Stimulated activated naive CD8-positive, alpha-beta T cell treated with anti-CD3 and anti-CD28 coated beads, Interleukin-15, amount 100 ng/mL, for 72 hours (primary cell): Measurements from ENCODE around the gene BRICD5.
"Not testable (repeated sequence)": the region's sequence is repeated elsewhere in the genome, so short reads cannot be mapped to it uniquely, and the experiment has no call there.

ENCODE experiments used
- ATAC-seq: fragments of 150-1000 bp; cut with Tn5 transposase; 2 replicates; pipeline ENCODE4 v1.10.0; 2021; ENCODE audit warnings: mild to moderate bottlenecking, moderate library complexity
- DNase-seq, 2 donors: peaks; one replicate each; pipeline ENCODE4 v3.0.0; 2021 to 2022
- H3K27ac Mint-ChIP-seq, 2 donors: one replicate each; pipeline ENCODE4 v1.8.0; 2022; ENCODE audit warnings: mild to moderate bottlenecking in 2 of 2, mixed read lengths in 2 of 2, moderate library complexity in 2 of 2
- H3K27me3 Mint-ChIP-seq: one replicate; pipeline ENCODE4 v1.8.0; 2022; ENCODE audit warnings: mixed read lengths
- H3K4me1 Mint-ChIP-seq: one replicate; pipeline ENCODE4 v1.8.0; 2022; ENCODE audit warnings: mild to moderate bottlenecking, mixed read lengths
- H3K4me3 Mint-ChIP-seq, 2 donors: one replicate each; pipeline ENCODE4 v1.8.0; 2022; ENCODE audit warnings: mild to moderate bottlenecking in 2 of 2, mixed read lengths in 2 of 2, moderate library complexity in 1 of 2
- H3K9me3 Mint-ChIP-seq, 2 donors: one replicate each; pipeline ENCODE4 v1.8.0; 2022; ENCODE audit warnings: mixed read lengths in 2 of 2

BRICD5 gene

DNA sequence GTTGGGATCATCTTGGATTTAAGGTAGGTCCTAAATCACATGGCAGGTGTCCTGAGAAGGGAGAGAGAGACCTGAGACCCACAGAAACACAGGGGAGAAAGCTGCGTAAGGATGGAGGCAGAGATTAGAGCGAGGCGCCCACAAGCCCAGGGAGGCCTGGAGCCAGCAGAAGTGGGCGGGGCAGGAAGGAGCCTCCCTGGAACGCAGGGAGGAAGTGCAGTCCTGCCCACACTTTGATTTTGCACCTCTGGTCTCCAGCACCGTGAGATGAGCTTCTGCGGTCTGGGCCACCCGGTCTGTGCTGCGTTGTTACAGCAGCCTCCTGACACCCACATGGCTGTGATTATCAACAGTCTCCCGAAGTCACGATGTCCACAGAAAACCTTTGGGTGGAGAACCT, 31.9 kb upstream of the BRICD5 start:
- H3K9me3 Mint-ChIP-seq = no peaks in the 10 kb centered on the region
- H3K27ac Mint-ChIP-seq = no peak overlapping the region
- no peak overlapping the region for H3K4me3 Mint-ChIP-seq
- H3K4me1 Mint-ChIP-seq = no peaks in the 10 kb centered on the region
- no peak for ATAC-seq
- H3K27me3 Mint-ChIP-seq = peaks cover 2% of the 10 kb centered on the region
- DNase-seq = no peak

DNA sequence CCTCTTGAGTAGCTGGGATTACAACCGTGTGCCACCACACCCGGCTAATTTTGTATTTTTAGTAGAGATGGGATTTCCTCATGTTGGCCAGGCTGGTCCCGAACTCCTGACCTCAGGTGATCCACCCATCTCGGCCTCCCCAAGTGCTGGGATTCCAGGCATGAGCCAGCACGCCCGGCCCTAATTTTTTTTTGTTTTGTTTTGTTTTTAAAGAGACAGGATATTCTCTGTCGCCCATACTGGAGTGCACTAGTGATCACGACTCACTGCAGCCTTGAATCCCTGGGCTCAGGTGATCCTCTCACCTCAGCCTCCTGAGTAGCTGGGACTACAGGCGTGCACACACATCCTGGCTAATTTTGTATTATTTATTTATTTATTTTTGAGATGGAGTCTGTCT, 29.7 kb upstream of the BRICD5 start:
- H3K4me3 Mint-ChIP-seq, ATAC-seq, DNase-seq, H3K4me1 Mint-ChIP-seq, H3K9me3 Mint-ChIP-seq, H3K27ac Mint-ChIP-seq: not testable (repeated sequence)
- peaks cover 25% of the 10 kb centered on the region for H3K27me3 Mint-ChIP-seq

- Mint-ChIP-seq H3K27me3 (peaks cover 28% of the 10 kb centered on the region), H3K9me3 (no peaks in the 10 kb centered on the region), H3K27ac (no peak overlapping the region), H3K4me3 (no peak overlapping the region), H3K4me1 (peaks cover 5% of the 10 kb centered on the region)
- DNase-seq (no peak), ATAC-seq (no peak)
Measured at GRCh38 chr16:2238838-2239675, 28.4 kb upstream of the BRICD5 start.

DNA sequence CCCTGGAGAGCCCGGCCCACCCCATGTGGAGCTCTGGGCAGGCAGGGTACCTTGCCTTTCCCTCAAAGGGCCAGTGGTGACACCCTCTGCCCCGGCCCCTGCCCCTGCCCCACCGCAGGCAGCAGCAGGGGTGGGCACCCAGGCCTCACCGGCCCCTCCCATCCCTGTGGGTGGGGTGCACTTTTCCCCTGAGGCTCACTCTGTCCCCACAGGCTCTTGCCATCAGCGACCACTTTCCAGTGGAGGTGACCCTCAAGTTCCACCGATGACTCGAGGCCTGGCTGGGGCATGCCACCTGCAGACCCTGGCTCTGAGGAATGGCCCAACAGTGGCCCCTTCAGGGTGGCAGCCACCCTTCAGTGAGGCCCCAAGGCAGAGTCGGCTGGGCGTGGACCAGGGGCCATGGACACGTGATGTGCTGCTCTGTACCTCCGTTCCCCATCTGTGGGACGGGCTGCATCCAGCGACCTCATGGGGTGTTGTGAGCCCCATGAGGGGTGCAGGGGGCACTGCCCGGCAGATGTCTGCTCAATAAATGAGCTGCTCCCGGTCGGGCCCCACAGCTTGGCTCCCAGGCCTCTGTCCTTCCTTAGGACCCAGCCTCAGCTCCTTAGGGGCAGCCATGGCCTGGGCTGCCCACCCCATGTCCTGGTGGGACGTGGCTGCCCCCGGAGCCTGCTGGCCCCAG, 27.6 kb upstream of the BRICD5 start:
- DNase-seq (no peak), ATAC-seq (peak; percentile 12)
- Mint-ChIP-seq H3K27me3 (peaks cover 28% of the 10 kb centered on the region), H3K27ac (no peak overlapping the region), H3K4me3 (no peak overlapping the region), H3K9me3 (no peaks in the 10 kb centered on the region), H3K4me1 (peaks cover 5% of the 10 kb centered on the region)

- Mint-ChIP-seq H3K4me3 (no peak overlapping the region), H3K27ac (no peak overlapping the region), H3K27me3 (peaks cover 28% of the 10 kb centered on the region), H3K9me3 (no peaks in the 10 kb centered on the region), H3K4me1 (peaks cover 5% of the 10 kb centered on the region)
- no peak for DNase-seq
- no peak for ATAC-seq
Measured at GRCh38 chr16:2237493-2238149, 27.0 kb upstream of the BRICD5 start.

GRCh38 chr16:2237102-2237482, 26.4 kb upstream of the BRICD5 start:
- no peaks in the 10 kb centered on the region for H3K9me3 Mint-ChIP-seq
- H3K27me3 Mint-ChIP-seq = peaks cover 28% of the 10 kb centered on the region
- H3K4me3 Mint-ChIP-seq = no peak overlapping the region
- peaks cover 5% of the 10 kb centered on the region for H3K4me1 Mint-ChIP-seq
- DNase-seq (no peak), ATAC-seq (peak; percentile 11)
- no peak overlapping the region for H3K27ac Mint-ChIP-seq

GRCh38 chr16:2236337-2237101, 25.9 kb upstream of the BRICD5 start, which contains the start of gene DNASE1L2:
TSS of gene DNASE1L2 (plus strand) at chr16:2236444. CDS start at chr16:2236817, 373 bp downstream.
- peaks cover 28% of the 10 kb centered on the region for H3K27me3 Mint-ChIP-seq
- peak within 1 kb of the TSS in 1 of 2 donors; percentile 67 for H3K27ac Mint-ChIP-seq
- H3K9me3 Mint-ChIP-seq = no peaks in the 10 kb centered on the region
- H3K4me3 Mint-ChIP-seq = no peak within 1 kb of the TSS
- peak; percentile 29 for ATAC-seq
- H3K4me1 Mint-ChIP-seq = peaks cover 5% of the 10 kb centered on the region
- no peak for DNase-seq

- Mint-ChIP-seq H3K27ac (peak overlapping the region in 1 of 2 donors; percentile 67), H3K9me3 (no peaks in the 10 kb centered on the region), H3K27me3 (peaks cover 28% of the 10 kb centered on the region), H3K4me3 (no peak overlapping the region), H3K4me1 (peaks cover 5% of the 10 kb centered on the region)
- DNase-seq (no peak), ATAC-seq (peak; percentile 2)
Measured at GRCh38 chr16:2235695-2236336, 25.2 kb upstream of the BRICD5 start.

GRCh38 chr16:2235234-2235651, 24.6 kb upstream of the BRICD5 start:
- H3K9me3 Mint-ChIP-seq = no peaks in the 10 kb centered on the region
- H3K27me3 Mint-ChIP-seq = peaks cover 28% of the 10 kb centered on the region
- H3K4me1 Mint-ChIP-seq = peaks cover 5% of the 10 kb centered on the region
- DNase-seq (no peak), ATAC-seq (no peak)
- H3K27ac Mint-ChIP-seq = peak overlapping the region in 1 of 2 donors; percentile 48
- no peak overlapping the region for H3K4me3 Mint-ChIP-seq

GRCh38 chr16:2234813-2235170, 24.1 kb upstream of the BRICD5 start:
- DNase-seq (no peak), ATAC-seq (no peak)
- Mint-ChIP-seq H3K27me3 (peaks cover 28% of the 10 kb centered on the region), H3K4me1 (peaks cover 5% of the 10 kb centered on the region), H3K27ac (no peak overlapping the region), H3K9me3 (no peaks in the 10 kb centered on the region), H3K4me3 (no peak overlapping the region)

DNA sequence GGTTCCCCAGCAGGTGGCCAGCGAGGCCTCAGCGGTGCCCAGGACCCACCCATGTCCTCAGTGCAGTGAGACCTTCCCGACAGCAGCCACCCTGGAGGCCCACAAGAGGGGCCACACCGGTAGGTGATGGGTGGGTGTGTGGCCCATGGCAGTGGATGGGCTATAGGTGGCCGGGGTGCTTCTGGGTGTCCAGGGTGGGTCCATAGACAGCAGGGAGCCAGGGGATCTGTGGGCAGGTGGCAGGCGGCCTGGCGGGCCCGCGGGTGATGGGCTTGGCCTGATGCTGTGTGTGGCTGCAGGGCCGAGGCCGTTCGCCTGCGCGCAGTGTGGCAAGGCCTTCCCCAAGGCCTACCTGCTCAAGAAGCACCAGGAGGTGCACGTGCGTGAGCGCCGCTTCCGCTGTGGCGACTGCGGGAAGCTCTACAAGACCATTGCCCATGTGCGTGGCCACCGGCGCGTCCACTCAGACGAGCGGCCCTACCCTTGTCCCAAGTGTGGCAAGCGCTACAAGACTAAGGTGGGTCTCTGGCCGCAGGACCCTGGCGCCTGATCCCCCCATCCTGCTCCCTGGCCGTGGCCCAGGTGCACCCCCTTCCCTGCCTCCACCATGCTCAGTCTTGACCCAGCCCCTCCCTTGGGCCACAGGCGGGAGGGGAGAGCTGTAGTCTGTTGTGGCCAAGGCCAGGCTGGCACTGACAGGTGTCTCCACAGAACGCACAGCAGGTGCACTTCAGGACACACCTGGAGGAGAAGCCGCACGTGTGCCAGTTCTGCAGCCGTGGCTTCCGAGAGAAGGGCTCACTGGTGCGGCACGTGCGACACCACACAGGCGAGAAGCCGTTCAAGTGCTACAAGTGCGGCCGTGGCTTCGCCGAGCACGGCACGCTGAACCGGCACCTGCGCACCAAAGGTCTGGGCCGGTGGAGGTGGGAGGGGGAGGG, 23.5 kb upstream of the BRICD5 start:
- Mint-ChIP-seq H3K9me3 (no peaks in the 10 kb centered on the region), H3K4me3 (peak overlapping the region in 1 of 2 donors; percentile 48), H3K4me1 (peaks cover 5% of the 10 kb centered on the region), H3K27me3 (peaks cover 28% of the 10 kb centered on the region), H3K27ac (peak overlapping the region in 1 of 2 donors; percentile 44)
- no peak for DNase-seq
- peak; percentile 3 for ATAC-seq

GRCh38 chr16:2233046-2233775, 22.5 kb upstream of the BRICD5 start:
- Mint-ChIP-seq H3K4me3 (peak overlapping the region in 1 of 2 donors; percentile 48), H3K27ac (peak overlapping the region in 1 of 2 donors; percentile 44), H3K4me1 (peaks cover 5% of the 10 kb centered on the region), H3K27me3 (peaks cover 28% of the 10 kb centered on the region), H3K9me3 (no peaks in the 10 kb centered on the region)
- ATAC-seq (no peak), DNase-seq (no peak)

DNA sequence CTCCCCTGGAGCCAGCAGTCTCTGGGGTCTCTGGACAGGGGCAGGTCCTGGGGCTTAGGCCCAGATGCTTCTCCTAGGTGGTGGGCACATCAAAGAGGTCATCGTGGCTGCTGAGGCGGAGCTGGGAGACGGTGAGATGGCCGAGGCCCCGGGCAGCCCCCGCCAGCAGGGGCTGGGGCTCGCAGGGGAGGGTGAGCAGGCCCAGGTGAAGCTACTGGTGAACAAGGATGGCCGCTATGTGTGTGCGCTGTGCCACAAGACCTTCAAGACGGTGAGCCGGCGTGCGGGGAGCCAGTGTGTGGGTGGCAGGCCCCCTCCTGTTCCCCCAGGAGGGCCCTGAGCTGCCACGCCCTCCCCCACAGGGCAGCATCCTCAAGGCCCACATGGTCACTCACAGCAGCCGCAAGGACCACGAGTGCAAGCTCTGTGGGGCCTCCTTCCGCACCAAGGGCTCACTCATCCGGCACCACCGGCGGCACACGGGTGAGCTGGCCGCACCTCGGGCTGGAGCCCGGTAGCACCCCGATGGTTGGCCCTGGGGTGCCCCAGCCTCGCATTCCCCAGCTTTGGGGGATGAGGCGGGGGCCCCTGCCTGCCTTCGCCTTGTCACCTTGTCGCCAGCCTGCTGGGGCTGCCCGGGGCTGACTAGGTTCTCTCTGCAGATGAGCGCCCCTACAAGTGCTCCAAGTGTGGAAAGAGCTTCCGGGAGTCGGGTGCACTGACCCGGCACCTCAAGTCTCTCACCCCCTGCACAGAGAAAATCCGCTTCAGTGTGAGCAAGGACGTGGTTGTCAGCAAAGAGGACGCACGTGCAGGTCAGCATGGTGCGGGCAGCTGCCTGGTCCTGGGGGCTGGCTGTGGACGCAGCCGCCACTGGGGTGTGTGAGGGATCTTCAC, 21.7 kb upstream of the BRICD5 start:
- Mint-ChIP-seq H3K27me3 (peaks cover 23% of the 10 kb centered on the region), H3K9me3 (no peaks in the 10 kb centered on the region), H3K4me3 (no peak overlapping the region), H3K27ac (no peak overlapping the region), H3K4me1 (peaks cover 5% of the 10 kb centered on the region)
- DNase-seq (no peak), ATAC-seq (no peak)
